ENCODE results near the gene HINT1.
"Not testable (repeated sequence)": the region's sequence is repeated elsewhere in the genome, so short reads cannot be mapped to it uniquely, and the experiment has no call there.

Gene HINT1

GRCh38 chr5:131165119-131165727, at the start of gene HINT1:
Gene HINT1 (minus strand): TSS chr5:131165256. CDS start chr5:131165205, 51 bp downstream.
- peak; percentile 81 for DNase-seq (ENCODE audit: low read depth, low spot score)

GRCh38 chr5:131214609-131215227, 49.7 kb upstream of the HINT1 start:
- DNase-seq (ENCODE audit: low read depth, low spot score): no peak

- DNase-seq (ENCODE audit: low read depth, low spot score): no peak
Observed at GRCh38 chr5:131212471-131213021, 47.5 kb upstream of the HINT1 start.

GRCh38 chr5:131211669-131212068, 46.6 kb upstream of the HINT1 start:
- no peak for DNase-seq (ENCODE audit: low read depth, low spot score)

GRCh38 chr5:131210151-131210510, 45.1 kb upstream of the HINT1 start:
- DNase-seq (ENCODE audit: low read depth, low spot score): no peak

GRCh38 chr5:131209506-131210150, 44.6 kb upstream of the HINT1 start:
- DNase-seq (ENCODE audit: low read depth, low spot score): peak; percentile 7

GRCh38 chr5:131209175-131209505, 44.1 kb upstream of the HINT1 start:
- no peak for DNase-seq (ENCODE audit: low read depth, low spot score)

- DNase-seq (ENCODE audit: low read depth, low spot score): no peak
Observed at GRCh38 chr5:131206772-131207171, 41.7 kb upstream of the HINT1 start.

GRCh38 chr5:131206061-131206460, 41.0 kb upstream of the HINT1 start:
- no peak for DNase-seq (ENCODE audit: low read depth, low spot score)

- no peak for DNase-seq (ENCODE audit: low read depth, low spot score)
Observed at GRCh38 chr5:131204964-131205363, 39.9 kb upstream of the HINT1 start.

GRCh38 chr5:131200560-131200959, 35.5 kb upstream of the HINT1 start:
- DNase-seq (ENCODE audit: low read depth, low spot score): no peak

- DNase-seq (ENCODE audit: low read depth, low spot score): no peak
Observed at GRCh38 chr5:131198625-131199024, 33.6 kb upstream of the HINT1 start.

- DNase-seq (ENCODE audit: low read depth, low spot score): no peak
Observed at GRCh38 chr5:131196331-131196730, 31.3 kb upstream of the HINT1 start.

- DNase-seq (ENCODE audit: low read depth, low spot score): no peak
Observed at GRCh38 chr5:131195696-131196095, 30.6 kb upstream of the HINT1 start.

- DNase-seq (ENCODE audit: low read depth, low spot score): no peak
Observed at GRCh38 chr5:131194725-131195124, 29.7 kb upstream of the HINT1 start.

- not testable (repeated sequence) for DNase-seq (ENCODE audit: low read depth, low spot score)
Observed at GRCh38 chr5:131193897-131194296, 28.8 kb upstream of the HINT1 start.

GRCh38 chr5:131193106-131193505, 28.1 kb upstream of the HINT1 start:
- DNase-seq (ENCODE audit: low read depth, low spot score): no peak

GRCh38 chr5:131186561-131187256, 21.7 kb upstream of the HINT1 start:
- DNase-seq (ENCODE audit: low read depth, low spot score): no peak

- DNase-seq (ENCODE audit: low read depth, low spot score): no peak
Observed at GRCh38 chr5:131185523-131186104, 20.6 kb upstream of the HINT1 start.

GRCh38 chr5:131182839-131183238, 17.8 kb upstream of the HINT1 start:
- no peak for DNase-seq (ENCODE audit: low read depth, low spot score)

- no peak for DNase-seq (ENCODE audit: low read depth, low spot score)
Observed at GRCh38 chr5:131180407-131180806, 15.4 kb upstream of the HINT1 start.

GRCh38 chr5:131171276-131171810, 6.3 kb upstream of the HINT1 start:
- DNase-seq (ENCODE audit: low read depth, low spot score): no peak
